ENCODE results near the gene RSAD2. TPM values are rescaled to one million over a fixed set of nuclear protein-coding genes. Genes with fewer than 3 reads are reported as not detected.

The RSAD2 gene
- total and polyA plus RNA-seq, 9 of the 15 experiments (the other 6 are each of a cell fraction or from before 2014, with no cell fraction given): 0.15 to 1.4 (median 0.28) TPM

DNA sequence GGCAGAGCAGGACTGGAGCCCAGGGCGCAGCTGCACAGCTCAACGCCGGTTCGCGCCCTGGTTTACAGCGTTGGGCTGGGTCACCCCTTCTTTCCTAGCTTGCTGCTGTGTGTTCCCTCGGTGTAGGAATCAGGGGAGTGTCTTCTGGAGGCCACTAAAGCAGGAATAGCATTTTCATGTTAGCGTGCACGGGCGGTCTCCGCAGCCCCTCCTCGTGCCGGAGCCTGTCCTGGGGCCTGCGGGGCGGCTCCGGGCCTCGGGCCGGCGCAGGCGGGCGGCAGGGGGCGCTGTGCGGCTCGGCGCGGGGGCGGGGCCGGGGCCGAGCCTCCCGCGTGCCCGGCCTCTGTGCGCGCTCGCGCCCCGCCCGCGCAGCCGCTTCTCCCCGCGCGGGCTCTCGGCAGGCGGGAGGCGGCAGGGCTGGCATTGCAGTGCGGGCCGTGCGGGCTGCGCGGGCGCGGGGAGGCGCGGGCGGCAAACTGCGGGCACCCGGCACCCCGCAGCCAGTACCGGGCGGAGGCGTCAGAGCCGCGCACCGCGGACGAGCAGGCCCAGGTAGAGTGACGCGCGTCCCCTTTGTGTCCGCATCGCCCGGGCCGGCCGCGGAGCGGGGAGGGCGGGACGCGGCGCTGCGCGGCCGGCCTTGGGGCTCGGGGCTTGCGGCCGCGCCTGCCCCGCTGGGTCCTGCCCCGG lies 39.6 kb downstream of the RSAD2 start, which contains the start of gene RNF144A (continued):
- TF ChIP-seq FOXP1 (CRISPR knock-in tag; IDR thresholded peaks at IDR 0.05) (peak; percentile 72; the same call in 1 of the 2 replicates), WHSC1 (IDR thresholded peaks at IDR 0.05; ENCODE audit: low read length) (no peak), CBFB (CRISPR knock-in tag; IDR thresholded peaks at IDR 0.05) (no peak), SOX6 (IDR thresholded peaks at IDR 0.05) (no peak), SIX5 (IDR thresholded peaks at IDR 0.05; ENCODE audit: borderline replicate concordance in 1 of 2, insufficient read depth in 1 of 2, low read depth in 1 of 2, low read length in 2 of 2) (no peak), RHOXF2B (CRISPR knock-in tag; conservative IDR thresholded peaks at IDR 0.05) (no peak), BRD9 (IDR thresholded peaks at IDR 0.05; ENCODE audit: low read depth, partially characterized antibody) (no peak), HLTF (IDR thresholded peaks at IDR 0.05) (no peak), RCOR1 (IDR thresholded peaks at IDR 0.05; ENCODE audit: borderline replicate concordance in 1 of 2, low read depth in 2 of 2, low read length in 2 of 2) (no peak), ZNF174 (CRISPR knock-in tag; IDR thresholded peaks at IDR 0.05) (no peak), EGR1 (conservative IDR thresholded peaks at IDR 0.05) (no peak), KLF1 (tag; IDR thresholded peaks at IDR 0.05) (no peak), XRCC5 (IDR thresholded peaks at IDR 0.05; ENCODE audit: low read depth, low read length) (no peak), MIER1 (IDR thresholded peaks at IDR 0.05; ENCODE audit: low read depth) (no peak), ZNF766 (CRISPR knock-in tag; conservative IDR thresholded peaks at IDR 0.05) (peak; percentile 17; the same call in 1 of the 2 replicates), POLR2A (conservative IDR thresholded peaks at IDR 0.05) (no peak), STAG1 (CRISPR knock-in tag; IDR thresholded peaks at IDR 0.05; ENCODE audit: borderline replicate concordance) (no peak), POLR3G (IDR thresholded peaks at IDR 0.05; ENCODE audit: extremely low read depth, insufficient read length, insufficient replicate concordance) (no peak), ZNF143 (CRISPR knock-in tag; IDR thresholded peaks at IDR 0.05) (no peak), MTF1 (CRISPR knock-in tag; IDR thresholded peaks at IDR 0.05; ENCODE audit: borderline replicate concordance) (no peak)
- TF ChIP-seq, protein P1, sequence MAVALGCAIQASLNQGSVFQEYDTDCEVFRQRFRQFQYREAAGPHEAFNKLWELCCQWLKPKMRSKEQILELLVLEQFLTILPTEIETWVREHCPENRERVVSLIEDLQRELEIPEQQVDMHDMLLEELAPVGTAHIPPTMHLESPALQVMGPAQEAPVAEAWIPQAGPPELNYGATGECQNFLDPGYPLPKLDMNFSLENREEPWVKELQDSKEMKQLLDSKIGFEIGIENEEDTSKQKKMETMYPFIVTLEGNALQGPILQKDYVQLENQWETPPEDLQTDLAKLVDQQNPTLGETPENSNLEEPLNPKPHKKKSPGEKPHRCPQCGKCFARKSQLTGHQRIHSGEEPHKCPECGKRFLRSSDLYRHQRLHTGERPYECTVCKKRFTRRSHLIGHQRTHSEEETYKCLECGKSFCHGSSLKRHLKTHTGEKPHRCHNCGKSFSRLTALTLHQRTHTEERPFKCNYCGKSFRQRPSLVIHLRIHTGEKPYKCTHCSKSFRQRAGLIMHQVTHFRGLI (CRISPR knock-in tag; IDR thresholded peaks at IDR 0.05): no peak
- TF ChIP-seq, protein P2, sequence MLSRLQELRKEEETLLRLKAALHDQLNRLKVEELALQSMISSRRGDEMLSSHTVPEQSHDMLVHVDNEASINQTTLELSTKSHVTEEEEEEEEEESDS (CRISPR knock-in tag; IDR thresholded peaks at IDR 0.05): no peak
- TF ChIP-seq, protein P3, sequence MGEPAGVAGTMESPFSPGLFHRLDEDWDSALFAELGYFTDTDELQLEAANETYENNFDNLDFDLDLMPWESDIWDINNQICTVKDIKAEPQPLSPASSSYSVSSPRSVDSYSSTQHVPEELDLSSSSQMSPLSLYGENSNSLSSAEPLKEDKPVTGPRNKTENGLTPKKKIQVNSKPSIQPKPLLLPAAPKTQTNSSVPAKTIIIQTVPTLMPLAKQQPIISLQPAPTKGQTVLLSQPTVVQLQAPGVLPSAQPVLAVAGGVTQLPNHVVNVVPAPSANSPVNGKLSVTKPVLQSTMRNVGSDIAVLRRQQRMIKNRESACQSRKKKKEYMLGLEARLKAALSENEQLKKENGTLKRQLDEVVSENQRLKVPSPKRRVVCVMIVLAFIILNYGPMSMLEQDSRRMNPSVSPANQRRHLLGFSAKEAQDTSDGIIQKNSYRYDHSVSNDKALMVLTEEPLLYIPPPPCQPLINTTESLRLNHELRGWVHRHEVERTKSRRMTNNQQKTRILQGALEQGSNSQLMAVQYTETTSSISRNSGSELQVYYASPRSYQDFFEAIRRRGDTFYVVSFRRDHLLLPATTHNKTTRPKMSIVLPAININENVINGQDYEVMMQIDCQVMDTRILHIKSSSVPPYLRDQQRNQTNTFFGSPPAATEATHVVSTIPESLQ (CRISPR knock-in tag; IDR thresholded peaks at IDR 0.05): no peak
- TF ChIP-seq, protein P4, sequence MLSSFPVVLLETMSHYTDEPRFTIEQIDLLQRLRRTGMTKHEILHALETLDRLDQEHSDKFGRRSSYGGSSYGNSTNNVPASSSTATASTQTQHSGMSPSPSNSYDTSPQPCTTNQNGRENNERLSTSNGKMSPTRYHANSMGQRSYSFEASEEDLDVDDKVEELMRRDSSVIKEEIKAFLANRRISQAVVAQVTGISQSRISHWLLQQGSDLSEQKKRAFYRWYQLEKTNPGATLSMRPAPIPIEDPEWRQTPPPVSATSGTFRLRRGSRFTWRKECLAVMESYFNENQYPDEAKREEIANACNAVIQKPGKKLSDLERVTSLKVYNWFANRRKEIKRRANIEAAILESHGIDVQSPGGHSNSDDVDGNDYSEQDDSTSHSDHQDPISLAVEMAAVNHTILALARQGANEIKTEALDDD (IDR thresholded peaks at IDR 0.05): no peak
- TF ChIP-seq, protein P5, sequence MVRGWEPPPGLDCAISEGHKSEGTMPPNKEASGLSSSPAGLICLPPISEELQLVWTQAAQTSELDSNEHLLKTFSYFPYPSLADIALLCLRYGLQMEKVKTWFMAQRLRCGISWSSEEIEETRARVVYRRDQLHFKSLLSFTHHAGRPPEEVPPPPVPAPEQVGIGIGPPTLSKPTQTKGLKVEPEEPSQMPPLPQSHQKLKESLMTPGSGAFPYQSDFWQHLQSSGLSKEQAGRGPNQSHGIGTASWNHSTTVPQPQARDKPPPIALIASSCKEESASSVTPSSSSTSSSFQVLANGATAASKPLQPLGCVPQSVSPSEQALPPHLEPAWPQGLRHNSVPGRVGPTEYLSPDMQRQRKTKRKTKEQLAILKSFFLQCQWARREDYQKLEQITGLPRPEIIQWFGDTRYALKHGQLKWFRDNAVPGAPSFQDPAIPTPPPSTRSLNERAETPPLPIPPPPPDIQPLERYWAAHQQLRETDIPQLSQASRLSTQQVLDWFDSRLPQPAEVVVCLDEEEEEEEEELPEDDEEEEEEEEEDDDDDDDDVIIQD (CRISPR knock-in tag; IDR thresholded peaks at IDR 0.05): no peak
